IMR-90 (cell line): ENCODE measurements around the gene HDAC5.

Source experiments
- CEBPB ChIP-seq: IDR thresholded peaks from 2 replicates; pipeline ENCODE4 v1.6.1; 2012; ENCODE audit warnings: low read depth, low read length, improper control_type of control experiment
- CHD1 ChIP-seq: IDR thresholded peaks from 2 replicates; pipeline ENCODE4 v1.6.1; 2012; ENCODE audit warnings: low read depth, low read length, improper control_type of control experiment
- FOS ChIP-seq: fragments of 150-350 bp; IDR thresholded peaks from 2 replicates; pipeline ENCODE4 v1.6.1; 2016; ENCODE audit warnings: low read depth, low read length
- MAFK ChIP-seq: IDR thresholded peaks from 2 replicates; pipeline ENCODE4 v1.6.1; 2012; ENCODE audit warnings: low read depth, low read length, improper control_type of control experiment
- MXI1 ChIP-seq: IDR thresholded peaks from 2 replicates; pipeline ENCODE4 v1.6.1; 2012; ENCODE audit warnings: low read depth, mild to moderate bottlenecking, low read length, moderate library complexity, borderline replicate concordance
- POLR2A ChIP-seq: IDR thresholded peaks from 2 replicates; pipeline ENCODE4 v1.6.1; 2012; ENCODE audit warnings: mild to moderate bottlenecking, low read depth, low read length
- RCOR1 ChIP-seq: IDR thresholded peaks from 2 replicates; pipeline ENCODE4 v1.6.1; 2012; ENCODE audit warnings: mild to moderate bottlenecking, low read length, improper control_type of control experiment; ENCODE audit not compliant: insufficient replicate concordance
- RFX5 ChIP-seq: IDR thresholded peaks from 2 replicates; pipeline ENCODE4 v1.8.0; 2012; ENCODE audit warnings: low read depth, mild to moderate bottlenecking, low read length, moderate library complexity
- SMC3 ChIP-seq: fragments of 150-350 bp; IDR thresholded peaks from 2 replicates; pipeline ENCODE4 v1.6.1; 2016; ENCODE audit warnings: low read depth, mild to moderate bottlenecking, antibody characterized with exemption, low read length, moderate library complexity
- TF ChIP-seq, protein P1 (sequence below): conservative IDR thresholded peaks from 2 replicates; pipeline ENCODE4 v1.5.1; 2012; ENCODE audit warnings: mild to moderate bottlenecking, low read depth, low read length, improper control_type of control experiment
- TF ChIP-seq, protein P2 (sequence below): fragments of 150-350 bp; IDR thresholded peaks from 2 replicates; pipeline ENCODE4 v1.6.1; 2016; ENCODE audit warnings: low read depth, mild to moderate bottlenecking, low read length, moderate library complexity, borderline replicate concordance

DNA sequence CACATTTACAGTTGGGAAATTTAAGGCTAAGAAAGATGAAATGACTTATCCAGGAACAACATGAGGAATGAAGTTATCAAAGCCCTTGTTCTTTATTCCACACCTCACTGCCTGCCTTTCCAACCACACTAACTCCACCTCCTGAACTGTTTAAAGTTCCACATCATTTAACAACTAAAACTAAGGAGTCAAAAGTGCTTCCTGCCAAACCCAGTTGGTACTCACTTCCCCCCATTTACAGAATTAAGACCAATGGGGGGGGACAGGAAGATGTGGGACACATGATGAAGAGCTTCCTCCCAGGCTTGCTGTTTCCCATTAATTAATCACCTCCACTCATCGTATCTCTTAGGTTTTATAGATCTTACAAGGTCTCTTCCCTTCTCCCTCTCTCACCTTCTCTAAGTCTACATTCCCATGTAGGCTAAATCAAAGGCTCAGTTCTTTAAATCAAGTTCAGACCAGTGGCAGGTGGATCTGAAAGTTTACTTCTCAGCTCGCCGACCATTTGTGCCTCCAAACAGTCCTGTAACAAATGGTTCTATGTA, 89.5 kb downstream of the HDAC5 start:
- no peak for TF ChIP-seq POLR2A
- TF ChIP-seq FOS = no peak
- no peak for TF ChIP-seq RFX5
- TF ChIP-seq, protein P1, sequence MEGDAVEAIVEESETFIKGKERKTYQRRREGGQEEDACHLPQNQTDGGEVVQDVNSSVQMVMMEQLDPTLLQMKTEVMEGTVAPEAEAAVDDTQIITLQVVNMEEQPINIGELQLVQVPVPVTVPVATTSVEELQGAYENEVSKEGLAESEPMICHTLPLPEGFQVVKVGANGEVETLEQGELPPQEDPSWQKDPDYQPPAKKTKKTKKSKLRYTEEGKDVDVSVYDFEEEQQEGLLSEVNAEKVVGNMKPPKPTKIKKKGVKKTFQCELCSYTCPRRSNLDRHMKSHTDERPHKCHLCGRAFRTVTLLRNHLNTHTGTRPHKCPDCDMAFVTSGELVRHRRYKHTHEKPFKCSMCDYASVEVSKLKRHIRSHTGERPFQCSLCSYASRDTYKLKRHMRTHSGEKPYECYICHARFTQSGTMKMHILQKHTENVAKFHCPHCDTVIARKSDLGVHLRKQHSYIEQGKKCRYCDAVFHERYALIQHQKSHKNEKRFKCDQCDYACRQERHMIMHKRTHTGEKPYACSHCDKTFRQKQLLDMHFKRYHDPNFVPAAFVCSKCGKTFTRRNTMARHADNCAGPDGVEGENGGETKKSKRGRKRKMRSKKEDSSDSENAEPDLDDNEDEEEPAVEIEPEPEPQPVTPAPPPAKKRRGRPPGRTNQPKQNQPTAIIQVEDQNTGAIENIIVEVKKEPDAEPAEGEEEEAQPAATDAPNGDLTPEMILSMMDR = no peak
- TF ChIP-seq MXI1 = no peak
- no peak for TF ChIP-seq SMC3
- no peak for TF ChIP-seq RCOR1
- no peak for TF ChIP-seq CHD1
- TF ChIP-seq CEBPB = no peak
- TF ChIP-seq, protein P2, sequence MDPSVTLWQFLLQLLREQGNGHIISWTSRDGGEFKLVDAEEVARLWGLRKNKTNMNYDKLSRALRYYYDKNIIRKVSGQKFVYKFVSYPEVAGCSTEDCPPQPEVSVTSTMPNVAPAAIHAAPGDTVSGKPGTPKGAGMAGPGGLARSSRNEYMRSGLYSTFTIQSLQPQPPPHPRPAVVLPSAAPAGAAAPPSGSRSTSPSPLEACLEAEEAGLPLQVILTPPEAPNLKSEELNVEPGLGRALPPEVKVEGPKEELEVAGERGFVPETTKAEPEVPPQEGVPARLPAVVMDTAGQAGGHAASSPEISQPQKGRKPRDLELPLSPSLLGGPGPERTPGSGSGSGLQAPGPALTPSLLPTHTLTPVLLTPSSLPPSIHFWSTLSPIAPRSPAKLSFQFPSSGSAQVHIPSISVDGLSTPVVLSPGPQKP = no peak
- TF ChIP-seq MAFK = no peak
